Kidney epithelial cell (primary cell): Measurements from ENCODE around the gene C19orf12. TPM values are rescaled to one million over a fixed set of nuclear protein-coding genes. Genes with fewer than 3 reads are reported as not detected.

Source experiments
- DNase-seq: peaks from one replicate; pipeline ENCODE4 v3.0.0-alpha.2; 2010; ENCODE audit warnings: low read depth
- H3K27me3 ChIP-seq: 2 replicates; pipeline ENCODE4 v1.6.0; 2011; ENCODE audit warnings: low read length; ENCODE audit not compliant: control insufficient read depth, insufficient read depth
- H3K36me3 ChIP-seq: 2 replicates; pipeline ENCODE4 v1.5.1; 2011; ENCODE audit warnings: low read length; ENCODE audit not compliant: control insufficient read depth, insufficient read depth
- H3K4me3 ChIP-seq: 2 replicates; pipeline ENCODE4 v1.5.1; 2011; ENCODE audit warnings: low read depth, mild to moderate bottlenecking, control low read depth, low read length
- CTCF ChIP-seq: IDR thresholded peaks from 2 replicates; pipeline ENCODE4 v1.5.1; 2011; ENCODE audit warnings: mild to moderate bottlenecking, moderate library complexity, low read length, control low read depth, inconsistent platforms; ENCODE audit not compliant: insufficient read depth, poor library complexity, severe bottlenecking
- total RNA-seq: library from RNA; depleted of rRNA; stranded (reverse); fragments of >200 nt; gene quantifications from 2 replicates; pipeline ENCODE4 v1.2.3, GENCODE V29; 2015

Gene C19orf12
- total RNA-seq, 1 donor from 2014 or later, result 39.9 TPM

DNA sequence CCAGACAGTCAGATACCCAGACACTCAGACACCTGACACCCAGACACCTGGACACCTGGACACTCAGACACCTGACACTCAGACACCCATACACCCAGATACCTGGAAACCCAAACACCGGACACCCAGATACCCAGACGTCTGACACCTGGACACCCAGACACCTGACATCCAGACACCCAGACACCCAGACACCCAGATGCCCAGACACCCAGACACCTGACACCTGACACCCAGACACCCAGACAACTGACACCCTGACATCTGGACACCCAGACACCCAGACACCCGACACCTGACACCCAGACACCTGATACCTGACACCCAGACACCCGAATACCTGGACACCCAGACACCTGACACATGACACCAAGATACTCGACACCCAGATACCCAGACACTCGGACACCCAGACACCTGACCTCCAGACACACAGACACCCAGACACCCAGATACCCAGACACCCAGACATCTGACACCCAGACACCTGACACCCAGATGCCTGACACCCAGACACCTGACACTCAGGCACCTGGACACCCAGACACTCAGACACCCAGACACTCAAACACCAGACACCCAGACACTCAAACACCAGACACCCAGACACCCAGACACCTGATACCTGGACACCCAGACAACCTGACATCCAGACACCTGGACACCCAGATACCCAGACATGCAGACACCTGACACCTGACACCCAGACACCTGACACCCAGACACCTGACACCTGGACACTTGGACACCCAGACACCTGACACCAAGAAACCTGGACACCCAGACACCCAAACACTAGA lies 19.1 kb downstream of the C19orf12 start:
- no peak for DNase-seq
- no peak for TF ChIP-seq CTCF
- Histone ChIP-seq H3K36me3 (no peaks in the 10 kb centered on the region), H3K27me3 (no peaks in the 10 kb centered on the region), H3K4me3 (no peak overlapping the region)

DNA sequence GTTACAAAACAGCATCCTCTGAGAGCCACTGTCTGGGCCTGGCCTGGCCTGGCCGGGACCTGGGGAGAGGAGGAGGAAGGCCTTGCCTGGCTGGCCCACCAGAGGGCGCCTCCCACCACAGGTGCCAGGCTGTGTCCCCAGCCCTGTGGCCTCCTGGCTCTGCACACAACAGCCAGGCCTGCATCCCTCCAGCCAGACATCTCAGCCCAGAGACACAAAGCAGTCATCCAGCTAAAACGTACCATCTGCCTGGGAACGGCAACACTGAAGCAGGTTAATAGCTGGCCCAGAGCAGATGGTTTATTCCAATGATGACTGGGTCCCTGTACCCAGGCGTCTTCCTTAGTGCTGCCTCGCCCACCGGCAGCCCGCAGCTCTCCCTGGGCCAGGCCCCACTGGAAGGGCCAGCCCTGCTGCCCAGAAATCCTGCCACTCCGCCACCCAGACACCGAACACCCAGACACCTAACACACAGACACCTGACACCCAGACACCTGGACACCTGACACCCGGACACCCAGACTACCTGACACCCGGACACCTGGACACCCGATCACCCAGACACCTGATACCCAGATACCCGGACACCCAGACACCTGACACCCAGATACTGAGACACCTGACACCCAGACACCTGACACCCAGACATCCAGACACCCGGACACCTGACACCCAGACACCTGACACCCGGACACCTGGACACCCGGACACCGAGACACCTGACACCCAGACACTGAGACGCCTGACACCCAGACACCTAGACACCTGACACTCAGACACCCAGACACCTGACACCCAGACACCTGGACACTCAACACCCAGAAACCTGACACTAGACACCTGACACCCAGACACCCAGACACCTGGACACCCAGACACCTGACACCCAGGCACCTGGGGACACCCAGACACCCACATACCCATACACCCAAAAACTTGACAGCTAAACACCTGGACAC lies 20.1 kb downstream of the C19orf12 start:
- H3K4me3 ChIP-seq, result no peak overlapping the region
- DNase-seq, result no peak
- peak; percentile 97 for TF ChIP-seq CTCF
- no peaks in the 10 kb centered on the region for H3K27me3 ChIP-seq
- no peaks in the 10 kb centered on the region for H3K36me3 ChIP-seq

GRCh38 chr19:29694161-29694560 lies 20.9 kb downstream of the C19orf12 start:
- Histone ChIP-seq H3K36me3 (no peaks in the 10 kb centered on the region), H3K4me3 (no peak overlapping the region), H3K27me3 (no peaks in the 10 kb centered on the region)
- no peak for DNase-seq
- TF ChIP-seq CTCF, result no peak

DNA sequence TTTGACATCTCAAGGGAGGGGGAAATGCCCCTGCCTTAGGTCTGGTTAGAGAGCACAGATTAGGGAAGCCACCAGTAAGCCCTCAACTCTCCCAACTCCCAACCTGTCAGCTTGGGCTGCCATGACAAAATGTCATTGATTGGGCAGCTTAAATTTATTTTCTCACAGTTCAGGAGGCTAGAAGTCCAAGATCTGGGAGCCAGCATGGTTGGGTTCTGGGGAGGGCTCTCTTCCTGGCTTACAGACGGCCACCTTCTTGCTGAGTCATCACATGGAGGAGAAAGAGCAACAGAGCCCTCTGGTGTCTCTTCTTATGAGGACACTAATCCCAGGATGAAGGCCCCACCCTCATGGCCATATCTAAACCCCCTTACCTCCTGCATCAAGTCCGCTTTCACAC lies 24.2 kb downstream of the C19orf12 start:
- peak; percentile 4 for TF ChIP-seq CTCF
- H3K36me3 ChIP-seq, result no peaks in the 10 kb centered on the region
- H3K27me3 ChIP-seq, result no peaks in the 10 kb centered on the region
- DNase-seq, result no peak
- H3K4me3 ChIP-seq, result no peak overlapping the region

- no peaks in the 10 kb centered on the region for H3K27me3 ChIP-seq
- H3K4me3 ChIP-seq, result no peak overlapping the region
- no peaks in the 10 kb centered on the region for H3K36me3 ChIP-seq
- DNase-seq, result no peak
- TF ChIP-seq CTCF, result no peak
Observed at GRCh38 chr19:29687897-29688728, 26.9 kb downstream of the C19orf12 start.
